Neural progenitor cell (in vitro differentiated cells): ENCODE results near the gene ALMS1.
"Not testable (repeated sequence)": the region's sequence is repeated elsewhere in the genome, so short reads cannot be mapped to it uniquely, and the experiment has no call there.

Source experiments
- EZH2 ChIP-seq: fragments of 200-600 bp; sonication (generic); IDR thresholded peaks from 2 replicates; pipeline ENCODE4 v1.6.1; 2017; ENCODE audit warnings: antibody characterized with exemption, mild to moderate bottlenecking, moderate library complexity
- EZH2phosphoT487 ChIP-seq: fragments of 200-600 bp; sonication (generic); IDR thresholded peaks from 2 replicates; pipeline ENCODE4 v1.6.1; 2017; ENCODE audit warnings: antibody characterized with exemption
- TF ChIP-seq, protein P1 (sequence below): fragments of 200-600 bp; sonication (generic); IDR thresholded peaks from 2 replicates; pipeline ENCODE4 v1.5.1; 2017; ENCODE audit warnings: antibody characterized with exemption, mild to moderate bottlenecking

DNA sequence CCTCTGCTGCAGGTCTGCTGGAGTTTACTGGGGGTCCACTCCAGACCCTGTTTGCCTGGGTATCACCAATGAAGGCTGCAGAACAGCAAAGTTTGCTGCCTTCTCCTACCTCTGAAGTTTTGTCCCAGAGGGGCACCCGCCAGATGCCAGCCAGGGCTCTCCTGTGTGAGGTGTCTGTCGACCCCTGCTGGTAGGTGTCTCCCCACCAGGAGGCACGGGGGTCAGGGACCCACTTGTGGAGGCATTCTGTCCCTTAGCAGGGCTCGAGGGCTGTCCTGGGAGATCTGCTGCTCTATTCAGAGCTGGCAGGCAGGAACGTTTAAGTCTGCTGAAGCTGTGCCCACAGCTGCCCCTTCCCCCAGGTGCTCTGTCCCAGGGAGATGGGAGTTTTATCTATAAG, 124.8 kb downstream of the ALMS1 start:
- TF ChIP-seq EZH2phosphoT487, EZH2: not testable (repeated sequence)
- TF ChIP-seq, protein P1, sequence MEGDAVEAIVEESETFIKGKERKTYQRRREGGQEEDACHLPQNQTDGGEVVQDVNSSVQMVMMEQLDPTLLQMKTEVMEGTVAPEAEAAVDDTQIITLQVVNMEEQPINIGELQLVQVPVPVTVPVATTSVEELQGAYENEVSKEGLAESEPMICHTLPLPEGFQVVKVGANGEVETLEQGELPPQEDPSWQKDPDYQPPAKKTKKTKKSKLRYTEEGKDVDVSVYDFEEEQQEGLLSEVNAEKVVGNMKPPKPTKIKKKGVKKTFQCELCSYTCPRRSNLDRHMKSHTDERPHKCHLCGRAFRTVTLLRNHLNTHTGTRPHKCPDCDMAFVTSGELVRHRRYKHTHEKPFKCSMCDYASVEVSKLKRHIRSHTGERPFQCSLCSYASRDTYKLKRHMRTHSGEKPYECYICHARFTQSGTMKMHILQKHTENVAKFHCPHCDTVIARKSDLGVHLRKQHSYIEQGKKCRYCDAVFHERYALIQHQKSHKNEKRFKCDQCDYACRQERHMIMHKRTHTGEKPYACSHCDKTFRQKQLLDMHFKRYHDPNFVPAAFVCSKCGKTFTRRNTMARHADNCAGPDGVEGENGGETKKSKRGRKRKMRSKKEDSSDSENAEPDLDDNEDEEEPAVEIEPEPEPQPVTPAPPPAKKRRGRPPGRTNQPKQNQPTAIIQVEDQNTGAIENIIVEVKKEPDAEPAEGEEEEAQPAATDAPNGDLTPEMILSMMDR: not testable (repeated sequence)
